H9 (cell line): Measurements from ENCODE around the gene CCBE1. TPM values are rescaled to one million over a fixed set of nuclear protein-coding genes. Genes with fewer than 3 reads are reported as not detected.
A peak's percentile ranks its signal among the peaks of the same experiment; 100 is the strongest.

ENCODE experiments used
- DNase-seq: peaks from one replicate; pipeline ENCODE4 v3.0.0-alpha.2; 2017
- H2AFZ ChIP-seq: one replicate; pipeline ENCODE4 v1.6.1; 2013; ENCODE audit warnings: mild to moderate bottlenecking, low read length, control low read depth, moderate library complexity
- H2AK5ac ChIP-seq: 2 replicates; pipeline ENCODE4 v1.6.1; 2013; ENCODE audit warnings: low read length, control low read depth, mixed read lengths; ENCODE audit not compliant: insufficient read length
- H2BK120ac ChIP-seq: one replicate; pipeline ENCODE4 v1.6.1; 2013; ENCODE audit warnings: low read depth, mild to moderate bottlenecking, low read length, control low read depth, inconsistent platforms; ENCODE audit not compliant: poor library complexity, severe bottlenecking
- H2BK12ac ChIP-seq: 2 replicates; pipeline ENCODE4 v1.6.1; 2013; ENCODE audit warnings: low read length, control low read depth, mixed read lengths, low read depth; ENCODE audit not compliant: insufficient read length
- H2BK15ac ChIP-seq: 2 replicates; pipeline ENCODE4 v1.6.1; 2013; ENCODE audit warnings: low read depth, low read length, control low read depth
- H2BK20ac ChIP-seq: one replicate; pipeline ENCODE4 v1.6.1; 2013; ENCODE audit warnings: low read depth, mild to moderate bottlenecking, low read length, control low read depth, inconsistent platforms; ENCODE audit not compliant: poor library complexity, severe bottlenecking
- H2BK5ac ChIP-seq: 2 replicates; pipeline ENCODE4 v1.6.1; 2013; ENCODE audit warnings: low read length, control low read depth, mixed read lengths; ENCODE audit not compliant: insufficient read length
- H3K14ac ChIP-seq: 2 replicates; pipeline ENCODE4 v1.6.1; 2013; ENCODE audit warnings: low read length, control low read depth; ENCODE audit not compliant: insufficient read depth
- H3K18ac ChIP-seq: 2 replicates; pipeline ENCODE4 v1.6.1; 2013; ENCODE audit warnings: low read depth, mild to moderate bottlenecking, mixed read lengths, low read length, control low read depth; ENCODE audit not compliant: insufficient read length
- H3K23ac ChIP-seq: 2 replicates; pipeline ENCODE4 v1.6.1; 2013; ENCODE audit warnings: low read length, control low read depth, mixed read lengths, low read depth; ENCODE audit not compliant: insufficient read length
- H3K23me2 ChIP-seq: 2 replicates; pipeline ENCODE4 v1.6.1; 2013; ENCODE audit warnings: low read depth, mild to moderate bottlenecking, mixed read lengths, low read length, control low read depth; ENCODE audit not compliant: insufficient read length, poor library complexity, severe bottlenecking
- H3K27ac ChIP-seq: 2 replicates; pipeline ENCODE4 v1.5.1; 2013; ENCODE audit warnings: low read length, control low read depth, mixed read lengths, low read depth; ENCODE audit not compliant: insufficient read length
- H3K27me3 ChIP-seq: 2 replicates; pipeline ENCODE4 v1.6.1; 2013; ENCODE audit warnings: low read length, control low read depth, inconsistent platforms; ENCODE audit not compliant: insufficient read depth
- H3K4ac ChIP-seq: 2 replicates; pipeline ENCODE4 v1.6.1; 2013; ENCODE audit warnings: low read depth, mild to moderate bottlenecking, control low read depth, inconsistent platforms, low read length, moderate library complexity
- H3K4me1 ChIP-seq: 2 replicates; pipeline ENCODE4 v1.6.1; 2013; ENCODE audit warnings: low read length, control low read depth, inconsistent platforms; ENCODE audit not compliant: insufficient read depth
- H3K4me2 ChIP-seq: 2 replicates; pipeline ENCODE4 v1.6.1; 2013; ENCODE audit warnings: low read length, control low read depth, mixed read lengths; ENCODE audit not compliant: insufficient read length, insufficient read depth
- H3K56ac ChIP-seq: 2 replicates; pipeline ENCODE4 v1.6.1; 2013; ENCODE audit warnings: low read depth, mild to moderate bottlenecking, mixed read lengths, low read length, control low read depth; ENCODE audit not compliant: insufficient read length
- H3K79me1 ChIP-seq: 2 replicates; pipeline ENCODE4 v1.6.1; 2013; ENCODE audit warnings: low read depth, mild to moderate bottlenecking, moderate library complexity, low read length, control low read depth, inconsistent platforms; ENCODE audit not compliant: insufficient read depth, poor library complexity, severe bottlenecking
- H3K79me2 ChIP-seq: 2 replicates; pipeline ENCODE4 v1.6.1; 2013; ENCODE audit warnings: low read length, control low read depth, inconsistent platforms; ENCODE audit not compliant: insufficient read depth
- H3K9ac ChIP-seq: 2 replicates; pipeline ENCODE4 v1.6.1; 2013; ENCODE audit warnings: low read length, control low read depth, mixed read lengths; ENCODE audit not compliant: insufficient read length; ENCODE audit errors: extremely low read depth
- H3K9me3 ChIP-seq: one replicate; pipeline ENCODE4 v1.6.1; 2013; ENCODE audit warnings: low read depth, low read length, inconsistent platforms; ENCODE audit not compliant: control insufficient read depth
- H3T11ph ChIP-seq: one replicate; pipeline ENCODE4 v1.6.1; 2013; ENCODE audit warnings: mild to moderate bottlenecking, low read length, control low read depth, inconsistent platforms
- H4K20me1 ChIP-seq: one replicate; pipeline ENCODE4 v1.6.1; 2013; ENCODE audit not compliant: control insufficient read depth, insufficient read length, insufficient read depth
- H4K5ac ChIP-seq: 2 replicates; pipeline ENCODE4 v1.6.1; 2013; ENCODE audit warnings: low read depth, mild to moderate bottlenecking, mixed read lengths, low read length, control low read depth; ENCODE audit not compliant: insufficient read length
- H4K8ac ChIP-seq: replicated peaks from 2 replicates; pipeline ENCODE4 v1.6.1; 2013; ENCODE audit warnings: low read length, control low read depth, mixed read lengths, low read depth; ENCODE audit not compliant: insufficient read length
- H4K91ac ChIP-seq: 2 replicates; pipeline ENCODE4 v1.6.1; 2013; ENCODE audit warnings: low read depth, mild to moderate bottlenecking, moderate library complexity, mixed read lengths, low read length, control low read depth; ENCODE audit not compliant: insufficient read length
- H3K27ac Mint-ChIP-seq, 3 experiments: 2 replicates in 2 of 3; 3 replicates in 1 of 3; pipeline ENCODE4 v1.8.0; 2020 to 2021; ENCODE audit warnings: mixed read lengths in 3 of 3, mild to moderate bottlenecking in 1 of 3, moderate library complexity in 1 of 3
- H3K27me3 Mint-ChIP-seq: 2 replicates; pipeline ENCODE4 v1.8.0; 2021; ENCODE audit warnings: low read depth, mild to moderate bottlenecking, moderate library complexity, mixed read lengths
- H3K36me3 Mint-ChIP-seq, 3 experiments: 2 replicates in 2 of 3; 3 replicates in 1 of 3; pipeline ENCODE4 v1.8.0; 2020 to 2021; ENCODE audit warnings: low read depth in 3 of 3, mixed read lengths in 3 of 3; ENCODE audit not compliant: insufficient read depth in 1 of 3
- H3K4me1 Mint-ChIP-seq, 2 experiments: 2 replicates each; pipeline ENCODE4 v1.8.0; 2020; ENCODE audit warnings: mixed read lengths in 2 of 2
- H3K4me3 Mint-ChIP-seq, 2 experiments: 2 replicates in 1 of 2; 3 replicates in 1 of 2; pipeline ENCODE4 v1.8.0; 2020 to 2021; ENCODE audit warnings: mild to moderate bottlenecking in 2 of 2, mixed read lengths in 2 of 2, moderate library complexity in 1 of 2
- H3K9me3 Mint-ChIP-seq, 2 experiments: 2 replicates in 1 of 2; 3 replicates in 1 of 2; pipeline ENCODE4 v1.8.0; 2020; ENCODE audit warnings: mild to moderate bottlenecking in 2 of 2, mixed read lengths in 2 of 2, moderate library complexity in 1 of 2
- WGBS: extraction: QIAGEN DNeasy Blood & Tissue Kit; methylation state at CpG from one replicate; pipeline ENCODE4 v1.1.7; 2013; ENCODE audit warnings: missing lambda C conversion rate, low lambda C conversion rate, mixed read lengths; ENCODE audit not compliant: insufficient read length; ENCODE audit errors: extremely low coverage; 5-methylcytosine and 5-hydroxymethylcytosine counted together
- total RNA-seq: library from RNA; stranded (reverse); gene quantifications from 2 replicates; pipeline ENCODE4 v1.2.1, GENCODE V29; 2021
- TF ChIP-seq, protein P1 (sequence below): fragments of 200-600 bp; sonication (generic); conservative IDR thresholded peaks from 3 replicates; pipeline ENCODE4 v1.8.0; 2021; ENCODE audit warnings: antibody characterized with exemption, mild to moderate bottlenecking

The CCBE1 gene
- total RNA-seq, 1 experiment from 2014 or later = 0.39 TPM

DNA sequence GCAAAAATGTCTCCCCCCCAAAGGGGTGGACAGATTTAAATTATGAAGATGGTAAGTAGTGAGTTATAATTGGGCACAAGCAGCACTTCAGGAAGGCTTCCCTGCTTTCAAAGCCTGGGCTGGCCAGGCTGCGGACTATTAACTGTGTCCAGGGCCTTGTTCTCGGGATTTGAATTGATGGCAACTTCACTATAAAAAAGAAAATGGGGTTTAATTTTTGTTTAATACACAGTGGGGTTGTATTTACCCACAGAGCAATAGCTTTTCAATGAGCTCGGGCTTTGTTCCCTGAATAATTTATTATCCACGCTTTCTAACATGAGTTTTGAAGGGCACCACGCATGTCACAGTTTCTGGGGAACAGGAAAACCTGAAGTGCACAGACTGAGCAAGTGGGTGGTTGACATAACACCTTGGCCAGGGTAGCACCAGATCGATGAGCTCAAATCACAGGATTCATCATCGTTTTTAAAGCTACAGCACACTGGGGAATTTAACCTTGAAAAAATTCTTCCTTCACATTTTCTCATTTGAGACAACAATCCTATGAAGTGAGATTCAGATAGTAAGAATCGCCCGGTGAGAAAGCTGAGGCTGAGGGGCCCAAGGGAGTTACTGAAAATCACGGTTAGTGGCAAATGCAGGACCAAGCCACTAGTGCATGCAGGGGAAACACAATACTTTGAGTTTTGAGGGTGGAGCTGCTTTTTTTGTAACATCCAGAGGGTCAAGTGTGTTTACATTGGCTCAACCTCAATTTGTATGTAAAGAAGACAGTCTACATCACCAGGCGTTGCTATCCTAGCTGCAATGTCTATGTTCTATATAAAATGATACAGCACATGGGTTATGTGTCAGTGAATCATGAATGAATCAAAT lies 309.3 kb downstream of the CCBE1 start:
- no CpG with 5 or more reads among the region's 11 CpGs for WGBS
- Histone ChIP-seq H3K18ac (no peak overlapping the region), H3T11ph (no peak overlapping the region)

More for the DNA sequence above, 309.3 kb downstream of the CCBE1 start:
- no peak overlapping the region for H2BK5ac ChIP-seq
- no peak overlapping the region for H3K4ac ChIP-seq
- H3K9ac ChIP-seq = no peak overlapping the region
- H3K27ac Mint-ChIP-seq = no peak overlapping the region; a peak in 1 of 7 replicates
- no peak overlapping the region for H3K27ac ChIP-seq
- H4K20me1 ChIP-seq = no peaks in the 10 kb centered on the region
- no peaks in the 10 kb centered on the region for H3K9me3 ChIP-seq
- no peak overlapping the region for H2BK20ac ChIP-seq
- no peaks in the 10 kb centered on the region for H3K27me3 ChIP-seq
- H3K14ac ChIP-seq = no peak overlapping the region
- no peak overlapping the region for H2AK5ac ChIP-seq
- H2BK12ac ChIP-seq = no peak overlapping the region
- no peak overlapping the region for H3K23ac ChIP-seq
- no peak overlapping the region for H4K5ac ChIP-seq
- no peak overlapping the region for H3K56ac ChIP-seq
- H3K79me1 ChIP-seq = no peaks in the 10 kb centered on the region
- no peak for DNase-seq
- no peak overlapping the region for H2AFZ ChIP-seq
- H2BK120ac ChIP-seq = no peak overlapping the region
- H3K27me3 Mint-ChIP-seq = peaks cover 48% of the 10 kb centered on the region
- H3K36me3 Mint-ChIP-seq = no peaks in the 10 kb centered on the region
- H3K79me2 ChIP-seq = no peaks in the 10 kb centered on the region
- H3K23me2 ChIP-seq = no peaks in the 10 kb centered on the region
- H3K4me1 ChIP-seq = no peaks in the 10 kb centered on the region
- H3K4me3 Mint-ChIP-seq = 0 out of 5 replicates have a peak overlapping the region, but pooled peaks of 1 of the 2 experiments have one; percentile 36
- no peak overlapping the region for H4K8ac ChIP-seq
- no peak overlapping the region for H2BK15ac ChIP-seq
- TF ChIP-seq, protein P1, sequence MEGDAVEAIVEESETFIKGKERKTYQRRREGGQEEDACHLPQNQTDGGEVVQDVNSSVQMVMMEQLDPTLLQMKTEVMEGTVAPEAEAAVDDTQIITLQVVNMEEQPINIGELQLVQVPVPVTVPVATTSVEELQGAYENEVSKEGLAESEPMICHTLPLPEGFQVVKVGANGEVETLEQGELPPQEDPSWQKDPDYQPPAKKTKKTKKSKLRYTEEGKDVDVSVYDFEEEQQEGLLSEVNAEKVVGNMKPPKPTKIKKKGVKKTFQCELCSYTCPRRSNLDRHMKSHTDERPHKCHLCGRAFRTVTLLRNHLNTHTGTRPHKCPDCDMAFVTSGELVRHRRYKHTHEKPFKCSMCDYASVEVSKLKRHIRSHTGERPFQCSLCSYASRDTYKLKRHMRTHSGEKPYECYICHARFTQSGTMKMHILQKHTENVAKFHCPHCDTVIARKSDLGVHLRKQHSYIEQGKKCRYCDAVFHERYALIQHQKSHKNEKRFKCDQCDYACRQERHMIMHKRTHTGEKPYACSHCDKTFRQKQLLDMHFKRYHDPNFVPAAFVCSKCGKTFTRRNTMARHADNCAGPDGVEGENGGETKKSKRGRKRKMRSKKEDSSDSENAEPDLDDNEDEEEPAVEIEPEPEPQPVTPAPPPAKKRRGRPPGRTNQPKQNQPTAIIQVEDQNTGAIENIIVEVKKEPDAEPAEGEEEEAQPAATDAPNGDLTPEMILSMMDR = no peak
- no peak overlapping the region for H3K4me2 ChIP-seq
- no peak overlapping the region for H4K91ac ChIP-seq
- peaks cover 24 to 52% of the 10 kb centered on the region in 2 experiments for H3K4me1 Mint-ChIP-seq
- no peaks in the 10 kb centered on the region; a peak in 2 of 5 replicates for H3K9me3 Mint-ChIP-seq
